Peyer's patch (tissue), 4 donors: Measurements from ENCODE around the gene ZBTB42.

Source experiments
- POLR2A ChIP-seq, 2 donors: fragments of 450-650 bp; IDR thresholded peaks; one replicate each; pipeline ENCODE4 v1.5.1; 2017; ENCODE audit warnings: antibody characterized with exemption in 2 of 2, mild to moderate bottlenecking in 2 of 2, moderate library complexity in 2 of 2
- TF ChIP-seq, protein P1 (sequence below), 6 experiments: fragments of 450-650 bp in 4 of 6; fragments of 200-600 bp in 2 of 6; sonication (generic) in 1 of 6; IDR thresholded peaks; one replicate each; pipeline ENCODE4 v1.5.1; 2017 to 2019; ENCODE audit warnings: antibody characterized with exemption in 6 of 6, mild to moderate bottlenecking in 3 of 6, moderate library complexity in 1 of 6

DNA sequence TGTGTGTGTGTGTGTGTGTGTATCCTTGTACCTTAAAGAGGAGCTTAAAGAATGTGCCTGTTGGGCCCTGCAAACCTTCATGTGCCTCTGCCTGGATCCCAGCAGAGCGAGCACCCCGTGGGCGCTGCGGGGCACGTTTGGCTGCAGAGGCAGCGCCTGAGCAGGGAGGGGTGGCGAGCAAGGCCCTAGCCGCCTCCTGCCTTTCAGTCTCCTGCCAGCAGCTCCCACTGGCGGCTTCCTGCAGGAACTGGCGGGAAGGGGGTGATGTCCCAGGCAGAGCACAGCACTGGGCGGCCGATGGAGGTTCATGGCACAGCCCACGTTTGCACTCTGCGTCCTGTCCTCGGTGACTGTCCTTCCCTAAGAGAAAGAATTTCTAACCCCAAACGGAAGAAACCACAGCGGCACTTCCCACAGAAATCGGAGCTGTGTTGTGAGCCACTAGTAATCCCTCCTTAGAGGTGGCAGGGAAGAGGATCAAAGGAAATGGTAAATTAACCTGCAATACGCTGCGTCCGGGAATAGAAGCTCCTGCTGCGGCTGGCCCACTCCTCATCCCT lies 19.8 kb downstream of the ZBTB42 start:
- TF ChIP-seq, protein P1, sequence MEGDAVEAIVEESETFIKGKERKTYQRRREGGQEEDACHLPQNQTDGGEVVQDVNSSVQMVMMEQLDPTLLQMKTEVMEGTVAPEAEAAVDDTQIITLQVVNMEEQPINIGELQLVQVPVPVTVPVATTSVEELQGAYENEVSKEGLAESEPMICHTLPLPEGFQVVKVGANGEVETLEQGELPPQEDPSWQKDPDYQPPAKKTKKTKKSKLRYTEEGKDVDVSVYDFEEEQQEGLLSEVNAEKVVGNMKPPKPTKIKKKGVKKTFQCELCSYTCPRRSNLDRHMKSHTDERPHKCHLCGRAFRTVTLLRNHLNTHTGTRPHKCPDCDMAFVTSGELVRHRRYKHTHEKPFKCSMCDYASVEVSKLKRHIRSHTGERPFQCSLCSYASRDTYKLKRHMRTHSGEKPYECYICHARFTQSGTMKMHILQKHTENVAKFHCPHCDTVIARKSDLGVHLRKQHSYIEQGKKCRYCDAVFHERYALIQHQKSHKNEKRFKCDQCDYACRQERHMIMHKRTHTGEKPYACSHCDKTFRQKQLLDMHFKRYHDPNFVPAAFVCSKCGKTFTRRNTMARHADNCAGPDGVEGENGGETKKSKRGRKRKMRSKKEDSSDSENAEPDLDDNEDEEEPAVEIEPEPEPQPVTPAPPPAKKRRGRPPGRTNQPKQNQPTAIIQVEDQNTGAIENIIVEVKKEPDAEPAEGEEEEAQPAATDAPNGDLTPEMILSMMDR (IDR thresholded peaks at IDR 0.05), result peak in 4 of 6 experiments; percentile 18 to 66 (median 63)
- no peak for TF ChIP-seq POLR2A (IDR thresholded peaks at IDR 0.05)
